ENCODE results near the gene RFX7.
"Not testable (repeated sequence)": the region's sequence is repeated elsewhere in the genome, so short reads cannot be mapped to it uniquely, and the experiment has no call there.

RFX7 gene

DNA sequence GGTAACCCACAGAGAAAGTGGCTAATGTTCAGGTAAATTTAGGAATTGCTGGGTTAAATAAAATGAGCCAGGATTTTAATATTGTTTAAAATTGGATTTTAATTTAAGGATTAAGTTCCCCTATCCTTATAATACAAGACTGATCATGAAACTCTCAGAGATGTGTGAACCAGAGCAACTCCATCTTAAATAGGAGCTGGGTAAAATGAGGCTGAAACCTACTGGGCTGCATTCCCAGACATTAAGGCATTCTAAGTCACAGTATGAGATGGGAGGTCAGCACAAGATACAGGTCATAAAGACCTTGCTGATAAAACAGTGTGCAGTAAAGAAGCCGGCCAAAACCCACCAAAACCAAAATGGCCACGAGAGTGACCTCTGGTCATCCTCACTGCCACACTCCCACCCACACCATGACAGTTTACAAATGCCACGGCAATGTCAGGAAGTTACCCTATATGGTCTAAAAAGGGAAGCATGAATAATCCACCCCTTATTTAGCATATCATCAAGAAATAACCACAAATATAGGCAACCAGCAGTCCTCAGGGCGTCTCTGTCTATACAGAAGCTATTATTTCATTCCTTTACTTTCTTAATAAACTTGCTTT lies 40.3 kb downstream of the RFX7 start:
- DNase-seq: not testable (repeated sequence)

DNA sequence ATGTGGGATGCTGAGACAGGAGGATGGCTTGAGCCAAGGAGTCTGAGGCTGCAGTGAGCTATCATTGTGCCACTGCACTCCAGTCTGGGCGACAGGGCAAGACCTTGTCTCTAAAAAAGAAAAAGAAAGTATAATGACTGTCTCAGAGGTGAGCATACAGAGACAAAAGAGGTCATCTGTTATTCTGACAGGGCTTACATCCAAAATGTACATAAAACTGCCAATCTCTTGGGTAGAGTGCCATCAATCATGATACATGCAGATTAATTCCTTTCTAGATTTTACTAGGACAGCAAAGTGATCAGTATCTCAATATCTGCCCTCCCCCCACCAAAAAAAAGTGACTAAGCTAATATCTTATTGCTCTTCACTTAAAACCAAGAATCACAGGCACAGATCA lies 41.0 kb downstream of the RFX7 start:
- no peak for DNase-seq

DNA sequence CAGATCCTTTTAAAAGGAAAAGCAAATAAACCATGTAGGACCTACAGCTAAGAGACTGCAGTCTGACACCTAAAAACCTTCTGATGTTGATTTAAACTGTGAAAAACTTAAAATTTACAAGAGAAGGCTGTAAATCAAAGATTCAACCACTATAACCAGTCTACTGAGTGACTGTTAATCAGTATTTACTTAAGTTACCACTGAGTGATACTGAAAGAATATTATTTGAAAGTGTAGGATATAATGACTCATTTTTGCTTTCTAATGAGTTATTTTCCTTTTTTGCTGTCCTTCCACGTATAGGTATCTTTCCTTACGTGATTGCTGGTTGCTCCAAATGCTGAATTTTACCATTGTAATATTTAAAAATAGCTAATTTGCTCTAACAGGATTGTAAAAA lies 44.6 kb downstream of the RFX7 start:
- no peak for DNase-seq

DNA sequence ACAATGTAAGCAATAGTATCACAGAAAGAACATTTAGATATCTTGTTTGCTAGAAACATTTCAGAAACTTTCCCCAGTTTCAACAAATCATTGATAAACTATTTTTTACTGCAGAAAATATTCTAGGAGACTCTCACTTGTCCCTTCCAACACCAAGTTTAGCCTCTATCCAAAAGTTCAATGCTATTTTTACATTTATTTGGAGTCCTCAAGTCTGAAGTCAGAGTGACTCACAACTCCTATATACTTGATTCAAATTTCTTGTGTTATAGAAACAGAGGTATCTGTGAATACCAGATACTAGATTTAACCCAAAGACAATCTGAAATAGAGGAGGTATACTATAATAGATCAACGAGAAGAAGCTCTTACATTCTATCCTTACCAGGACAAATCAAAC lies 49.6 kb downstream of the RFX7 start:
- no peak for DNase-seq

DNA sequence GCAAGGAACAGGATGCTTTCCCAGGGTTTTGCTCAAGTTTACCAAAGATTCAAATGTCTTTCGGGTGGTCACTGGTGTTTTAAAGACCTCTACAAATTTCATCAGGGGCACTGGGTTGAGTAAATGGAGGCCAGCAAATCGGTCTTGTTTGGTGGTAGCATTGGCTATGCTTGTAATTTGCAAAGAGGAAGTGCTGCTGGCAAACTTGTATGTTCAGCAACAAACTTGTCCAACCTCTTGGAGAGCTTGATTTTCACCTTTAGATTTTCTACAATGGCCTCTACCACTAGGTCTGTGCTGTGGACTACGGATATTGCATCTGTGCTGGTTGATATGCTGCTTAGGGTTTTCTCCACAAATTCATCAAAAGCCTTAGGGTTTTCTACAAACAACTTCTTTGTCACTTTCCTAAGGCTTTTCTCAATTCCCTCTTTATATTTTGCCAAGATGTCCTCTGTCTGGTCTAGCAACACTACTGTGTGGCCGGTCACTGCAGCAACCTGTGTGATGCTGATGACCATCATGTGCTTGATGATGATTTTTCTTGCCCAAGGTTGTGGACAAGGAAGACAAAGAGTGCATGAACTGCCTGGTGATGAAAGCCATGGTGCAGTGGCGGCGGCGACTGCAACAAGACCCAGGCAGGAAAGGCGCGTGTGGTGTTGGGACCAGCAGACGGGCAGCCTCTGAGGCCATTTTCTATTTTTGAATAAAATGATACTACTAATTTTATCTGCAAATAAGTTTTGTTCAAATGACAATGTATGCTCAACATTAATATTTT lies 50.8 kb downstream of the RFX7 start:
- DNase-seq: no peak

GRCh38 chr15:56187665-56188064 lies 56.0 kb downstream of the RFX7 start:
- DNase-seq: no peak

DNA sequence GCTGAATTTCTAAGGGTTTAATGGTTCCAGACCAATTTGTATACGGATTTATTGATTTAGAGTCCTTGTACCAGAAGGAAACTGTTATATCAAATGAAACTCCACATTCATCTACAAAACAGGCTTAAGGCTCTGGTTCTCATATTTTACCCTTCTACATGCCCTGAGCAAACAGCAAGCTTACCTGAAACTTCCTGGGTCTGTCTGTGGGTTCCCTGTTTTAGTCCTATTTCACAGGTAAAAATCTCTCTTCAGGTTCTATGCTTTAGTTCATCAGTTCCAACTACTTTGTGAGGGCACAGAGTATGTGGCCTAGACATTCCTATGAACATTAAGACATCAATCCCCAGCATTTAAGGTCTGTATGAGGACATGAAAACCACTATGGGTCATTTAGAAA lies 57.7 kb downstream of the RFX7 start:
- DNase-seq: no peak

DNA sequence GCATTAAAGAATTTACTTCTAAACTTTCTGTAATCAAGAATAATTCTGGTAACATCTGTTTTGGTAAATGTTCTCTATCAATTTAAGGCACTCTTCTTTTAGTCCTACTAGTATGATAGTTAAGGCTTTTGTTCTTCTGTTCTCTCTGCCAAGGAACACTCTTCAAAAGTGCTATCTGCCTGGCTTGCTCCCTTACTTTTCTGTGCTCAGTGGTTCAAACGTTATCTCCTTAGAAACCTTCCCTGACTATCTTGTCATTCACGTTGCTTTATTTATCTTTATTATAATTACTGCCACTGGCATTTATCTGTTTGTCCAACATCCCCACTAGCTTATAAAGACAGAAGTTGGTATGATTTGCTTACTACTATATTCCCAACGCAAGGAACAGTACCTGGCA lies 59.2 kb downstream of the RFX7 start:
- no peak for DNase-seq

DNA sequence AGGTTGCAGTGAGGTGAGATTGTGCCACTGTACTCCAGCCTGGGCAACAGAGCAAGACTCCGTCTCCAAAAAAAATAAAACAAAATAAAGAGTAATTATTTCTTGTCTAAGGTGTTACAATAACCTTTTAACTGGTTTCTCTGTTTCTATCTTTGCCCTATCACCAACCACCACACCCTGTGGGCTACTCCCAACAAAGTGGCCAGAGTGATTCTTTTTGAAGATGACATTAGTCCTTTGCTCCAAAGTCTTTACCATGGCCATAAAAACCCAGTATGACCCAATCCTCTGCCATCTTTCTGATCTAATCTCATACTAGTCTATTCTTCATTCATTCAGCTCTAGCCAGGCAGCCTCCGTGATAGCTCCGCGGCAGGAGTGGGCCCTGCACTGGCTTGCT lies 62.8 kb downstream of the RFX7 start:
- no peak for DNase-seq

DNA sequence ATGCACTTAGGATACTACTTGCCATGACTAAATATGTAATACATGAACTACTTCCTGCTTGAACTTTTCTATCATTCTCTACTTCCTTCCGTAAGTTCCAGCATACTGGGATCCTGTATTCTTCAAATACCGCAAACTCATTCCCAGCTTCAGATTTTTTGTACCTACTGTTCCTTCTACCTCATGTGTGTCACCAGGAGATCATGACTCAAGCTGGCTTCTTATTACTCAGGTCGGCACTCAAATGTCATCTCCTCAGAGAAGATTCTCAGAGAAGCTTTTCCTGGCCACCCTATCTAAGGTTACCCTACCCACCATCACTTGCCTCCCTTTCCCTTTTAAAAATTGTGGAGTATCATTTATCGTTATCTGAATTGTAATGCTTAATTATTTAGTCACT lies 66.7 kb downstream of the RFX7 start:
- no peak for DNase-seq

GRCh38 chr15:56175788-56176187 lies 67.9 kb downstream of the RFX7 start:
- DNase-seq: no peak

GRCh38 chr15:56174649-56175048 lies 69.0 kb downstream of the RFX7 start:
- no peak for DNase-seq

GRCh38 chr15:56168394-56168793 lies 75.3 kb downstream of the RFX7 start:
- no peak for DNase-seq

DNA sequence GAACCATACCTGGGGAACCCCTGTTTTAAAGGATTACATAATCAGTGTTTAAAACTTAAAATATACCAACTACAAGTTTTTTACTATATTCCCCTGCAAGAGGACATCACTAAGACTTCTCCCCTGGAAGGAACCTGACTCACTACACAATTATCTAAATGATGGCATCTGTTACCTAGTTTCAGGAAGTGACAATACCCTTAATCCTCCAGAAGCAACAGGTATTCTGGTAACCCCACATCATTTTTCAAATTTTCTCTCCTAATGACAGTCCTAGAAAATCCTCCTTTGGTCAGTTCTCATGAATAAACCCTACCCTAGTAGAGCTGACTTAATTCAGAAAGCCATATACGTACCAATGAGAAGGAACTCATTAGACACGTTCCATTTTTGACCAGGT lies 78.4 kb downstream of the RFX7 start:
- DNase-seq: no peak

- DNase-seq: no peak
Measured at GRCh38 chr15:56160966-56161365, 82.7 kb downstream of the RFX7 start.

GRCh38 chr15:56156877-56157276 lies 86.8 kb downstream of the RFX7 start:
- no peak for DNase-seq

GRCh38 chr15:56155278-56155677 lies 88.4 kb downstream of the RFX7 start:
- DNase-seq: not testable (repeated sequence)

GRCh38 chr15:56154768-56155167 lies 88.9 kb downstream of the RFX7 start:
- not testable (repeated sequence) for DNase-seq

DNA sequence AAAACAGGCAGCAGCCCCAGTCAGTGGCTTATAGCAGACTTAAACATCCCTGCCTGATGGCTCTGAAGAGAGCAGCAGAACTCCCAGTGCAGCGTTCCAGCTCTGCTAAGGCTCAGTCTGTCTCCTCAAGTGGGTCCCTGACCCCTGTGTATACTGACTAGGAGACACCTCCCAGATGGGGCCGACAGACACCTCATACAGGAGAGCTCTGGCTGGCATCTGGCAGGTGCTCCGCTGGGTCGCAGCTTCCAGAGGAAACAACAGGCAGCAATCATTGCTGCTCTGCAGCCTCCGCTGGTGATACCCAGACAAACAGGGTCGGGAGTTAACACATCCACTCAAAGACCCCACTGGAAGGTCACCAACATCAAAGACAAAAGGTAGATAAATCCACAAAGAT lies 93.5 kb downstream of the RFX7 start:
- DNase-seq: no peak

- DNase-seq: no peak
Measured at GRCh38 chr15:56148064-56148463, 95.6 kb downstream of the RFX7 start.

DNA sequence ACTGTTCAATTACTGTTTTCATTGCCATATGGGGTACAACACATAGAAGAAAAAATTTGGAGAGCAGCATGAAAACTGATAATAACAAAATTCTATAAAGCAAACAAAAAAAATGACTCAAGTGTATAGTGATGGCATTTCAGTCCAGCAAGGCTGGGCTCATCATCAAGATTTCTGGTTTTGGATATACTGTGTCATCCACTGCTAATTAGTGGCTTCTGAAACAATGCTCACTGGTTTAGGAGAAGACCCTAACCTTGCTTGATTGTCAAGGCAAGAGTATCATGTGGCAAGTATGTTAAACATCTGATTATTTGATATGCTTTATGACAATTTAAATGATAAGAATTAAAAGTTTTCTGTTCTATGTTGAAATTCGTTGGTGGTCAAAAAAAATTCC lies 96.9 kb downstream of the RFX7 start:
- DNase-seq: no peak

GRCh38 chr15:56128081-56128480 lies 115.6 kb downstream of the RFX7 start:
- DNase-seq: no peak

DNA sequence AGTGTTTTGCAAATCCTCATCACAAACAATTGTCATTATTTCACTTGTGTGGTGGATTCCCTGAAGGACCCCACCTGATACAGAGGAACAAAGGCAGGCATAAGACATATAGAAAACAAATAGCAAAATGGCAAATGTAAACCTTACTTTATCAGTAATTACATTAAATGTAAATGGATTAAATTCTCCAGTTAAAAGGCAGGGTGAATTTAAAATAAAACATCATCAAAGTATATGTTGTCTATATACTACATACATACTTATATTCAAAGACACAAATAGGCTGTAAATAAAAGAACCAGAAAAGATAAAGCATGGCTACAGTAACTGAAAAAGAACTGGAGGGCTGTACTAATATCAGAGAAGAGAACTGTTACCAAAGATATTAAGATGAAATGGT lies 117.3 kb downstream of the RFX7 start:
- DNase-seq: no peak

DNA sequence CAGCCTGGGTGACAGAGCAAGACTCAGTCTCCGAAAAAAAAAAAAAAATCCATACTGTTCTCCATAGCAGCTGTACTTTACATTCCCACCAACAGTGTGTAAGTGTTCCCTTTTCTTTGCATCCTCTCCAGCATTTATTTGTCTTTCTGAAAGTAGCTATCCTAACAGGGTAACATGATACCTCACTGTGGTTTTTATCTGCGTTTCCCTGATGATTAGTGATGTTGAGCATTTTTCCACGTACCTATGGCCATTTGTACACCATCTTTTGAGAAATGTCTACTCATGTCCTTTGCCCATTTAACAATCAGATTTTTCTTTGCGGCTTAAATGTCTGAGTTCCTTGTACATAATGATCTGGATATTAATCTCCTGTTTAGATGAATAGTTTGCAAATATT lies 119.3 kb downstream of the RFX7 start:
- no peak for DNase-seq

DNA sequence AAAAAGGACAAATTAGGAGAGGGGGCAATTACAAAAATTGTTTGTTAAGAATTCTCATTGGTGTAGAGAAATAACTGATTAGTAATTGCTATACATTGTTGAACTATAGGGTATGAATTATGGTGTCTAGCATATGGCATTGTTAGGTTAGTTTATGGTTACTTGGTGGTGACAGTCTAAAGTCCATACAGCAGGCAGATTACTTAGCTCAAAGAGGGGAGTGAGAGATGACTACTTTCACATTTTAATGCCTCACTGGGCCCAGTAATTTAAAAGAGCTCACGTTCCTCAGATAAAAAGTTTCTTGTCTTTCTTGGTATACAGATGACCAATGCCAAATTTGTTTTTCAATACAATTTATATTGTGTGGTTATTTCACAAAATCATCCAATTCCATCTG lies 137.8 kb downstream of the RFX7 start:
- no peak for DNase-seq

All from activated CD4-positive, CD25-positive, alpha-beta regulatory T cell (primary cell).